Endothelial cell of umbilical vein (primary cell): ENCODE data around the gene SAMD4B. TPM values are rescaled to one million over a fixed set of nuclear protein-coding genes. Genes with fewer than 3 reads are reported as not detected.

Source experiments
- BruUV-seq: library from RNA; stranded (reverse); fragments of 400-500 nt; replicated peaks from 2 replicates; lab custom pipeline; 2021; lab: Mats Ljungman, UMichigan
- CTCF ChIA-PET: fragments of 300-600, 350-600 bp; sonication (Branson Sonifier 250); formaldehyde crosslinking; loops from one replicate; lab custom pipeline; 2021; ENCODE audit warnings: antibody characterized with exemption, inconsistent platforms; lab: Charles Lee
- POLR2A ChIA-PET: fragments of 300-600, 350-600 bp; sonication (Branson Sonifier 250); formaldehyde crosslinking; loops from one replicate; lab custom pipeline; 2021; ENCODE audit warnings: antibody characterized with exemption, inconsistent platforms; lab: Charles Lee
- DNase-seq: peaks from one replicate; pipeline ENCODE4 v3.0.0-alpha.2; 2011; ENCODE audit warnings: low read depth, low spot score
- FAIRE-seq: peaks from 2 replicates; lab custom pipeline; 2011; peaks lifted over from hg19 to GRCh38; lab: Jason Lieb, UNC
- H2AFZ ChIP-seq: 2 replicates; pipeline ENCODE4 v1.6.0; 2012; ENCODE audit warnings: low read depth, low read length, control low read depth, inconsistent platforms
- H3K27ac ChIP-seq: 2 replicates; pipeline ENCODE4 v1.5.1; 2011; ENCODE audit warnings: low read depth, mild to moderate bottlenecking, control low read depth, low read length, moderate library complexity; ENCODE audit not compliant: insufficient read depth
- H3K27me3 ChIP-seq, 2 experiments: 2 replicates each; pipeline versions ENCODE4 v1.6.0 to v1.6.1; 2011; ENCODE audit warnings: low read length in 2 of 2, mixed read lengths in 1 of 2; ENCODE audit not compliant: control insufficient read depth in 2 of 2, insufficient read depth in 2 of 2
- H3K36me3 ChIP-seq, 2 experiments: 2 replicates in 1 of 2; 3 replicates in 1 of 2; pipeline ENCODE4 v1.5.1; 2011; ENCODE audit warnings: low read length in 2 of 2, mild to moderate bottlenecking in 1 of 2, moderate library complexity in 1 of 2; ENCODE audit not compliant: control insufficient read depth in 2 of 2, insufficient read depth in 2 of 2; ENCODE audit errors: extremely low read depth in 1 of 2
- H3K4me1 ChIP-seq: 3 replicates; pipeline ENCODE4 v1.5.1; 2011; ENCODE audit warnings: mild to moderate bottlenecking, low read length; ENCODE audit not compliant: control insufficient read depth, insufficient read depth; ENCODE audit errors: extremely low read depth
- H3K4me2 ChIP-seq: 2 replicates; pipeline ENCODE4 v1.6.1; 2011; ENCODE audit warnings: low read length, control low read depth, mixed read lengths; ENCODE audit not compliant: insufficient read depth
- H3K4me3 ChIP-seq, 3 experiments: fragments of 200-600 bp in 1 of 3; sonication (generic), shearing (Covaris generic) in 1 of 3; replicated peaks in 1 of 3; 2 replicates each; pipeline ENCODE4 v1.5.1; 2011 to 2016; ENCODE audit warnings: control low read depth in 3 of 3, low read length in 3 of 3, mild to moderate bottlenecking in 2 of 3, inconsistent platforms in 1 of 3, low read depth in 1 of 3, moderate library complexity in 1 of 3; ENCODE audit not compliant: insufficient read depth in 1 of 3
- H3K79me2 ChIP-seq: 2 replicates; pipeline ENCODE4 v1.6.0; 2012; ENCODE audit warnings: low read length, inconsistent platforms; ENCODE audit not compliant: control insufficient read depth, insufficient read depth
- H3K9ac ChIP-seq: replicated peaks from 2 replicates; pipeline ENCODE3; 2011; ENCODE audit warnings: low read length, control low read depth; ENCODE audit not compliant: insufficient read depth; ENCODE audit errors: extremely low read depth
- H3K9me1 ChIP-seq: replicated peaks from 3 replicates; pipeline ENCODE4 v1.6.0; 2011; ENCODE audit warnings: mild to moderate bottlenecking, low read length; ENCODE audit not compliant: control insufficient read depth, insufficient read depth; ENCODE audit errors: extremely low read depth
- H3K9me3 ChIP-seq: replicated peaks from 2 replicates; pipeline ENCODE4 v1.5.1; 2012; ENCODE audit warnings: low read length, inconsistent platforms; ENCODE audit not compliant: control insufficient read depth, insufficient read depth
- H4K20me1 ChIP-seq: replicated peaks from 2 replicates; pipeline ENCODE3; 2011; ENCODE audit warnings: mild to moderate bottlenecking, low read length; ENCODE audit not compliant: control insufficient read depth, insufficient read depth; ENCODE audit errors: extremely low read depth
- EZH2 ChIP-seq: IDR thresholded peaks from 2 replicates; pipeline ENCODE4 v1.6.1; 2012; ENCODE audit warnings: borderline replicate concordance, low read depth, mild to moderate bottlenecking, moderate library complexity, low read length, inconsistent platforms; ENCODE audit not compliant: severe bottlenecking
- FOS ChIP-seq: IDR thresholded peaks from 2 replicates; pipeline ENCODE4 v1.6.1; 2011; ENCODE audit warnings: mild to moderate bottlenecking, low read length, moderate library complexity, borderline replicate concordance; ENCODE audit not compliant: insufficient read depth
- GATA2 ChIP-seq: IDR thresholded peaks from 2 replicates; pipeline ENCODE4 v1.7.0; 2011; ENCODE audit warnings: low read depth, mild to moderate bottlenecking, moderate library complexity, mixed read lengths, low read length; ENCODE audit not compliant: insufficient read length, insufficient read depth
- JUN ChIP-seq: IDR thresholded peaks from 2 replicates; pipeline ENCODE4 v1.6.1; 2011; ENCODE audit warnings: borderline replicate concordance, low read depth; ENCODE audit not compliant: insufficient read length, insufficient read depth
- MYC ChIP-seq: IDR thresholded peaks from one replicate; pipeline ENCODE4 v1.6.1; 2011; ENCODE audit warnings: mild to moderate bottlenecking, low read depth, low read length
- POLR2A ChIP-seq: IDR thresholded peaks from 2 replicates; pipeline ENCODE4 v1.6.1; 2012; ENCODE audit warnings: low read depth, mild to moderate bottlenecking, control low read depth, low read length
- POLR2AphosphoS5 ChIP-seq: IDR thresholded peaks from 2 replicates; pipeline ENCODE4 v1.6.1; 2012; ENCODE audit warnings: low read depth, mild to moderate bottlenecking, control low read depth, low read length, moderate library complexity; ENCODE audit not compliant: insufficient read depth
- dilution Hi-C: fragments of 300-500 bp; cut with MboI; formaldehyde crosslinking; loops from one replicate; pipeline ENCODE4 v1.15.0; 2019; ENCODE audit warnings: low sequenced_read_pairs; ENCODE audit not compliant: extremely low pct_ligation_motif_present
- intact Hi-C: fragments of 100-400 bp; cut with micrococcal nuclease; formaldehyde crosslinking; loops from one replicate; pipeline ENCODE4 v1.10.0; 2022
- polyA plus RNA-seq, 4 experiments: library from polyadenylated mRNA; depleted of rRNA in 3 of 4; stranded (reverse) in 3 of 4; unstranded in 1 of 4; fragments of >200 nt; gene quantifications; 2 replicates each; pipeline versions ENCODE4 v1.2.1 to v1.2.3, GENCODE V29; 2011 to 2012; ENCODE audit warnings: missing spikeins in 1 of 4
- total RNA-seq: library from RNA; stranded (reverse); gene quantifications from 2 replicates; pipeline ENCODE4 v1.2.3, GENCODE V29; 2021
- TF ChIP-seq, protein P1 (sequence below), 2 donors: IDR thresholded peaks; 1 replicate in 1 of 2; 2 replicates in 1 of 2; pipeline ENCODE4 v1.5.1; 2011; ENCODE audit warnings: low read length in 2 of 2, mild to moderate bottlenecking in 2 of 2, moderate library complexity in 2 of 2, control low read depth in 1 of 2, inconsistent platforms in 1 of 2, low read depth in 1 of 2; ENCODE audit not compliant: insufficient read depth in 1 of 2; ENCODE audit errors: extremely low read depth in 1 of 2
- TF ChIP-seq, protein P2 (sequence below): IDR thresholded peaks from 2 replicates; pipeline ENCODE4 v1.6.1; 2011; ENCODE audit not compliant: insufficient read depth, insufficient read length

Gene SAMD4B
- total and polyA plus RNA-seq, 2 donors (not counting 3 experiments of a cell fraction or from before 2014, with no cell fraction given) = 82.1 to 84.2 TPM

DNA sequence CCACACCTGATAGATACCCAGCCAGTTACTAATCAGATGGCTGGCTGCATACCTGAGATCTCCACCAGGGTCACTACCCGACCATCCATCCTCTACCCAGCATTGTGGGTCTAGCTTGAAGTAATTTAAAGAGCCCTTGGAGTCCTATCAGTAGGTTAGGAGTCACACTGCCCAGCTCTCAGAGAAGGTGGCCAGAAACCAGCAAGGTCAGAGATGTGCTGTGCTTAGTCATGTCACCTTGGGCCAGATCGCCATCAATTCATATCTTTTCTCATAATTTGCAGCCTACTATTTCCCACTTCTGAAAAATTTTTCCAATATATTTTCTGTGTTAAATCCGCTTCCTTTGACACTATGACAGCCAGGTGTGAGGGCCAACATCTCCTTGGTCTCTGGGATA, 13.9 kb downstream of the SAMD4B start:
- POLR2A ChIA-PET = no interaction called here
- intact Hi-C loops = no loop called here
- Histone ChIP-seq H3K27ac (no peak overlapping the region), H2AFZ (no peak overlapping the region), H3K4me3 (no peak overlapping the region), H3K4me1 (no peaks in the 10 kb centered on the region), H3K9me3 (no peaks in the 10 kb centered on the region), H3K4me2 (no peak overlapping the region), H3K36me3 (peaks cover 27 to 45% of the 10 kb centered on the region in 2 experiments), H4K20me1 (no peaks in the 10 kb centered on the region), H3K27me3 (no peaks in the 10 kb centered on the region), H3K9me1 (no peaks in the 10 kb centered on the region), H3K79me2 (peaks cover 3% of the 10 kb centered on the region), H3K9ac (no peak overlapping the region)
- no TSS peak for BruUV-seq
- TF ChIP-seq, protein P1, sequence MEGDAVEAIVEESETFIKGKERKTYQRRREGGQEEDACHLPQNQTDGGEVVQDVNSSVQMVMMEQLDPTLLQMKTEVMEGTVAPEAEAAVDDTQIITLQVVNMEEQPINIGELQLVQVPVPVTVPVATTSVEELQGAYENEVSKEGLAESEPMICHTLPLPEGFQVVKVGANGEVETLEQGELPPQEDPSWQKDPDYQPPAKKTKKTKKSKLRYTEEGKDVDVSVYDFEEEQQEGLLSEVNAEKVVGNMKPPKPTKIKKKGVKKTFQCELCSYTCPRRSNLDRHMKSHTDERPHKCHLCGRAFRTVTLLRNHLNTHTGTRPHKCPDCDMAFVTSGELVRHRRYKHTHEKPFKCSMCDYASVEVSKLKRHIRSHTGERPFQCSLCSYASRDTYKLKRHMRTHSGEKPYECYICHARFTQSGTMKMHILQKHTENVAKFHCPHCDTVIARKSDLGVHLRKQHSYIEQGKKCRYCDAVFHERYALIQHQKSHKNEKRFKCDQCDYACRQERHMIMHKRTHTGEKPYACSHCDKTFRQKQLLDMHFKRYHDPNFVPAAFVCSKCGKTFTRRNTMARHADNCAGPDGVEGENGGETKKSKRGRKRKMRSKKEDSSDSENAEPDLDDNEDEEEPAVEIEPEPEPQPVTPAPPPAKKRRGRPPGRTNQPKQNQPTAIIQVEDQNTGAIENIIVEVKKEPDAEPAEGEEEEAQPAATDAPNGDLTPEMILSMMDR (IDR thresholded peaks at IDR 0.05; ENCODE audit: extremely low read depth in 1 of 2, insufficient read depth in 1 of 2, low read depth in 1 of 2, low read length in 2 of 2) = no peak
- TF ChIP-seq FOS (no peak), POLR2A (no peak), MYC (no peak), GATA2 (no peak), POLR2AphosphoS5 (no peak), EZH2 (no peak), JUN (no peak)
- TF ChIP-seq, protein P2, sequence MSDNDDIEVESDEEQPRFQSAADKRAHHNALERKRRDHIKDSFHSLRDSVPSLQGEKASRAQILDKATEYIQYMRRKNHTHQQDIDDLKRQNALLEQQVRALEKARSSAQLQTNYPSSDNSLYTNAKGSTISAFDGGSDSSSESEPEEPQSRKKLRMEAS = no peak
- DNase-seq (no peak), FAIRE-seq (no peak)
- dilution Hi-C loops = no loop called here
- CTCF ChIA-PET = no interaction called here
